H54 (cell line): ENCODE data around the gene LRRN4CL.
"Not testable (repeated sequence)": the region's sequence is repeated elsewhere in the genome, so short reads cannot be mapped to it uniquely, and the experiment has no call there.

ENCODE experiments used
- DNase-seq: peaks from one replicate; pipeline ENCODE4 v3.0.0; 2011; ENCODE audit warnings: low spot score, mixed read lengths; ENCODE audit not compliant: insufficient read length
- FAIRE-seq: peaks from 3 replicates; lab custom pipeline; 2011; peaks lifted over from hg19 to GRCh38; lab: Jason Lieb, UNC
- POLR2A ChIP-seq: IDR thresholded peaks from 2 replicates; pipeline ENCODE4 v1.6.1; 2011; ENCODE audit warnings: low read depth, mild to moderate bottlenecking, low read length

The LRRN4CL gene

GRCh38 chr11:62689421-62690183 lies at the start of gene LRRN4CL:
LRRN4CL (minus strand) TSS chr11:62689530; CDS start chr11:62688508, 1,022 bp downstream.
- no peak for TF ChIP-seq POLR2A
- no peak for FAIRE-seq

GRCh38 chr11:62737196-62737595 lies 47.9 kb upstream of the LRRN4CL start:
- DNase-seq (no peak), FAIRE-seq (no peak)
- no peak for TF ChIP-seq POLR2A

More at GRCh38 chr11:62689421-62690183, at the start of gene LRRN4CL:
- DNase-seq: peak; percentile 77

- FAIRE-seq: no peak
- DNase-seq: no peak
- TF ChIP-seq POLR2A: no peak
Observed at GRCh38 chr11:62732830-62733229, 43.5 kb upstream of the LRRN4CL start.

- not testable (repeated sequence) for FAIRE-seq, DNase-seq
Observed at GRCh38 chr11:62730076-62730475, 40.7 kb upstream of the LRRN4CL start.

- FAIRE-seq: no peak
- TF ChIP-seq POLR2A: peak; percentile 28; the same call in 1 of the 2 replicates
Observed at GRCh38 chr11:62728171-62728988, 39.0 kb upstream of the LRRN4CL start, which contains the start of gene TTC9C. TTC9C (plus strand) TSS chr11:62728486; CDS start chr11:62728849, 363 bp downstream.

GRCh38 chr11:62727872-62728170 lies 38.5 kb upstream of the LRRN4CL start:
- no peak for FAIRE-seq
- TF ChIP-seq POLR2A: no peak

More at GRCh38 chr11:62728171-62728988, 39.0 kb upstream of the LRRN4CL start, which contains the start of gene TTC9C:
- DNase-seq: peak; percentile 64

GRCh38 chr11:62727165-62727871 lies 38.0 kb upstream of the LRRN4CL start, which contains the start of gene HNRNPUL2:
HNRNPUL2 (minus strand) TSS chr11:62727457; CDS start chr11:62727156, 301 bp downstream.
- DNase-seq: peak; percentile 96
- peak; percentile 73 for TF ChIP-seq POLR2A
- FAIRE-seq: no peak

More at GRCh38 chr11:62727872-62728170, 38.5 kb upstream of the LRRN4CL start:
- DNase-seq: peak; percentile 63

GRCh38 chr11:62726915-62727164 lies 37.5 kb upstream of the LRRN4CL start:
- FAIRE-seq (no peak), DNase-seq (no peak)
- TF ChIP-seq POLR2A: no peak

- DNase-seq (no peak), FAIRE-seq (no peak)
- TF ChIP-seq POLR2A: no peak
Observed at GRCh38 chr11:62726156-62726914, 37.0 kb upstream of the LRRN4CL start.

- no peak for FAIRE-seq
- TF ChIP-seq POLR2A: no peak
- DNase-seq: no peak
Observed at GRCh38 chr11:62725646-62726045, 36.3 kb upstream of the LRRN4CL start.

- no peak for TF ChIP-seq POLR2A
- FAIRE-seq (no peak), DNase-seq (no peak)
Observed at GRCh38 chr11:62724171-62724570, 34.8 kb upstream of the LRRN4CL start.

- no peak for TF ChIP-seq POLR2A
- FAIRE-seq: no peak
- DNase-seq: no peak
Observed at GRCh38 chr11:62721994-62722393, 32.7 kb upstream of the LRRN4CL start.

GRCh38 chr11:62719302-62719978 lies 30.1 kb upstream of the LRRN4CL start:
- TF ChIP-seq POLR2A: no peak
- DNase-seq: no peak
- no peak for FAIRE-seq
